HCT116 (cell line): ENCODE measurements around the gene BAIAP2. TPM values are rescaled to one million over a fixed set of nuclear protein-coding genes. Genes with fewer than 3 reads are reported as not detected.

ENCODE experiments used
- ATAC-seq: fragments of 200-7000 bp; cut with Tn5 transposase; 2 replicates; pipeline ENCODE4 v1.9.1; 2020; ENCODE audit warnings: mild to moderate bottlenecking, moderate library complexity
- BruUV-seq: library from RNA; stranded (reverse); fragments of 400-500 nt; replicated peaks from 2 replicates; lab custom pipeline; 2021; lab: Mats Ljungman, UMichigan
- CTCF ChIA-PET: fragments of 300-600 bp; sonication (Branson Sonifier 250); formaldehyde crosslinking; loops from one replicate; lab custom pipeline; 2021; ENCODE audit warnings: antibody characterized with exemption; lab: Charles Lee
- POLR2A ChIA-PET: fragments of 300-600, 350-600 bp; sonication (Branson Sonifier 250); formaldehyde crosslinking; loops from one replicate; lab custom pipeline; 2021; ENCODE audit warnings: antibody characterized with exemption; lab: Charles Lee
- RAD21 ChIA-PET, 2 experiments: fragments of 300-600 bp; sonication (Branson Sonifier 250); formaldehyde crosslinking; loops; one replicate each; lab custom pipeline; 2023; ENCODE audit warnings: low total read pairs in 2 of 2; ENCODE audit not compliant: uncharacterized antibody in 2 of 2, unreplicated experiment in 2 of 2, low non-redundant PET in 1 of 2; lab: Charles Lee
- DNase-seq: peaks from one replicate; pipeline ENCODE4 v3.0.0-alpha.2; 2010; ENCODE audit warnings: low read depth, low spot score
- H2AFZ ChIP-seq: fragments of 200-600 bp; shearing (Covaris generic), sonication (generic); 2 replicates; pipeline ENCODE4 v1.6.1; 2017; ENCODE audit warnings: low read depth, mixed run types, mixed read lengths, antibody characterized with exemption, low read length; ENCODE audit not compliant: poor library complexity, severe bottlenecking
- H3K27ac ChIP-seq: 2 replicates; pipeline ENCODE4 v1.5.1; 2012; ENCODE audit warnings: low read depth, low read length
- H3K27me3 ChIP-seq: fragments of 200-600 bp; sonication (generic); 2 replicates; pipeline ENCODE4 v1.6.1; 2016; ENCODE audit warnings: mixed run types, low read length, mixed read lengths; ENCODE audit not compliant: insufficient read depth
- H3K36me3 ChIP-seq, 2 experiments: fragments of 200-500 bp in 1 of 2; fragments of 200-600 bp in 1 of 2; sonication (Bioruptor generic) in 1 of 2; sonication (generic) in 1 of 2; 2 replicates each; pipeline versions ENCODE4 v1.5.1 to v1.6.1; 2014 to 2016; ENCODE audit warnings: low read length in 2 of 2, inconsistent platforms in 1 of 2, mixed read lengths in 1 of 2, mixed run types in 1 of 2; ENCODE audit not compliant: insufficient read depth in 2 of 2, control insufficient read depth in 1 of 2
- H3K4me1 ChIP-seq, 2 experiments: fragments of 200-600 bp in 1 of 2; sonication (generic) in 1 of 2; 2 replicates each; pipeline versions ENCODE4 v1.5.1 to v1.6.1; 2012 to 2017; ENCODE audit warnings: low read length in 2 of 2, inconsistent platforms in 1 of 2, mild to moderate bottlenecking in 1 of 2, mixed read lengths in 1 of 2, mixed run types in 1 of 2, moderate library complexity in 1 of 2; ENCODE audit not compliant: insufficient read depth in 2 of 2, control insufficient read depth in 1 of 2
- H3K4me2 ChIP-seq: fragments of 200-600 bp; sonication (generic); 2 replicates; pipeline ENCODE4 v1.6.1; 2017; ENCODE audit warnings: mixed run types, low read length, mixed read lengths
- H3K4me3 ChIP-seq, 2 experiments: fragments of 200-600 bp in 1 of 2; sonication (generic) in 1 of 2; replicated peaks in 1 of 2; 2 replicates each; pipeline ENCODE4 v1.5.1; 2011 to 2016; ENCODE audit warnings: low read length in 2 of 2, control low read depth in 1 of 2, low read depth in 1 of 2, mild to moderate bottlenecking in 1 of 2, mixed read lengths in 1 of 2, mixed run types in 1 of 2
- H3K79me2 ChIP-seq: fragments of 200-600 bp; sonication (generic); 2 replicates; pipeline ENCODE4 v1.6.1; 2017; ENCODE audit warnings: mild to moderate bottlenecking, mixed run types, low read length, moderate library complexity, mixed read lengths; ENCODE audit not compliant: insufficient read depth
- H3K9ac ChIP-seq: fragments of 200-600 bp; sonication (generic); 2 replicates; pipeline ENCODE4 v1.6.1; 2016; ENCODE audit warnings: low read length, mixed read lengths
- H3K9me2 ChIP-seq: fragments of 200-600 bp; sonication (generic), shearing (Covaris generic); 2 replicates; pipeline ENCODE4 v1.6.1; 2017; ENCODE audit warnings: mixed run types, mild to moderate bottlenecking, moderate library complexity; ENCODE audit not compliant: insufficient read depth
- H3K9me3 ChIP-seq, 2 experiments: fragments of 200-500 bp in 1 of 2; fragments of 200-600 bp in 1 of 2; sonication (Bioruptor generic) in 1 of 2; sonication (generic) in 1 of 2; 2 replicates each; pipeline ENCODE4 v1.6.1; 2014 to 2017; ENCODE audit warnings: low read length in 2 of 2, mixed read lengths in 2 of 2, inconsistent platforms in 1 of 2, low read depth in 1 of 2, mild to moderate bottlenecking in 1 of 2, mixed run types in 1 of 2, moderate library complexity in 1 of 2; ENCODE audit not compliant: control insufficient read depth in 1 of 2, insufficient read depth in 1 of 2
- H4K20me1 ChIP-seq: fragments of 200-600 bp; sonication (generic), shearing (Covaris generic); 2 replicates; pipeline ENCODE4 v1.6.1; 2017; ENCODE audit warnings: mixed run types, mild to moderate bottlenecking, moderate library complexity; ENCODE audit not compliant: insufficient read depth
- CBX3 ChIP-seq: IDR thresholded peaks from 2 replicates; pipeline ENCODE4 v1.6.1; 2012; ENCODE audit warnings: low read depth
- CEBPB ChIP-seq: IDR thresholded peaks from 2 replicates; pipeline ENCODE4 v1.6.1; 2012; ENCODE audit warnings: low read depth
- FOSL1 ChIP-seq: IDR thresholded peaks from 2 replicates; pipeline ENCODE4 v1.6.1; 2012; ENCODE audit warnings: low read depth
- ZFX ChIP-seq: fragments of 450-650 bp; IDR thresholded peaks from 2 replicates; pipeline ENCODE4 v1.6.1; 2017
- intact Hi-C: fragments of 100-400 bp; cut with micrococcal nuclease; formaldehyde crosslinking; loops from 2 replicates; pipeline ENCODE4 v1.10.0; 2022
- total RNA-seq: library from RNA; stranded (reverse); gene quantifications from one replicate; pipeline ENCODE4 v1.2.1, GENCODE V29; 2021; ENCODE audit not compliant: unreplicated experiment
- TF ChIP-seq, protein P1 (sequence below), 3 experiments: fragments of 200-600 bp in 1 of 3; sonication (generic) in 1 of 3; IDR thresholded peaks in 2 of 3; conservative IDR thresholded peaks in 1 of 3; 2 replicates each; pipeline ENCODE4 v1.5.1; 2012 to 2017; ENCODE audit warnings: low read depth in 2 of 3, low read length in 2 of 3, antibody characterized with exemption in 1 of 3, borderline replicate concordance in 1 of 3, control low read depth in 1 of 3, mild to moderate bottlenecking in 1 of 3, mixed read lengths in 1 of 3, mixed run types in 1 of 3, moderate library complexity in 1 of 3; ENCODE audit not compliant: insufficient read depth in 1 of 3

BAIAP2 gene
- total RNA-seq, 1 experiment from 2014 or later: 105 TPM

DNA sequence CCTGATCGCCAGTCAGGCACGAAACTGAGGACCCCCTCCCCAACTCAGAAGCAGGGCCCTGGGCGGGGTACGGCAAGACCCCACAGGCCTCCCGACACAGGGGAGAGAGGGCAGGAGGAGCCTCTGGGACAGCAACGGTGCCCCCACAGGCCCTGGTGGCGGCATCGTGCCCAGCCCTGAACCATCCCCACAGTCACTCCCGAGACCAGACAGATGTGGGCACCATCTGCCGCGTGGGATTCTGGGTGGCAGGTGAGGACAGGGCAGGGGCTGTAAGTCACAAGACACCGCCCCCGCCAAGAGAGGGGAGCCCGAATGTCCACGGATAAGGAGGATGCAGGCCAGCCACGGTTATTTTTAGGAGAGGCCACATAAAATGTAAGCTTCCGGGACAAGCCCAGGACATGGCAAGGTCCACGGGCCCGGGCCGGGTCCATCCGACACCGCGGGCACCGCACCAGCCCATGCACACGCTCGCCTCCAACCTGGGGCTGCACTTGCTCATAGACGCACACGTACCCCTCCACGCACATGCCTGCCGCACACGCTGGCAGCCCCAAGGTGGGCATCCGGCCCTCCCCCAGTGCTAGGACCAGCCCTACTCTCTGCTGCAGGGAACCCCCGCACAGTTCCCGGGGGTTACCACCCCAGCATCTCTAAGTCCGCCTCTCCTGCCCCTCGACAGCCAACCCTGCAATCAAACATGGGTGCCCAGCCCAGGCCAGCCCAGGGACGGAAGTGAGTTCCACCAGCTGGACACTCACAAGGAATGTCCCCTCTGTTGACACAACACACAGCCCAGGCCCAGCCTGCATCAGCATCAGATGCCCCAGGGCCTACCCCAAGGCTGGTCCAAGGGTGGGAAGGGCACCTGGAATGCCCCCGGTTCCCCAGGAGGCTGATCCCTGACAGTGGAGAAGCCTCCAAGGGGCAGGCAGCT is 122.2 kb downstream of the BAIAP2 start:
- CTCF ChIA-PET: no interaction called here
- Histone ChIP-seq H2AFZ (no peak overlapping the region), H3K36me3 (no peaks in the 10 kb centered on the region), H3K9ac (no peak overlapping the region), H3K4me3 (no peak overlapping the region), H3K4me2 (no peak overlapping the region), H3K9me3 (no peaks in the 10 kb centered on the region), H3K27me3 (no peaks in the 10 kb centered on the region), H3K27ac (no peak overlapping the region), H3K9me2 (no peaks in the 10 kb centered on the region), H3K79me2 (no peaks in the 10 kb centered on the region), H3K4me1 (peaks cover 0 to 5% of the 10 kb centered on the region in 2 experiments; a peak in 1 of 4 replicates), H4K20me1 (no peaks in the 10 kb centered on the region)
- intact Hi-C loops: no loop called here
- DNase-seq (no peak), ATAC-seq (no peak)
- RAD21 ChIA-PET: no interaction called here
- TF ChIP-seq CBX3 (no peak), ZFX (no peak), CEBPB (no peak), FOSL1 (no peak)
- TF ChIP-seq, protein P1, sequence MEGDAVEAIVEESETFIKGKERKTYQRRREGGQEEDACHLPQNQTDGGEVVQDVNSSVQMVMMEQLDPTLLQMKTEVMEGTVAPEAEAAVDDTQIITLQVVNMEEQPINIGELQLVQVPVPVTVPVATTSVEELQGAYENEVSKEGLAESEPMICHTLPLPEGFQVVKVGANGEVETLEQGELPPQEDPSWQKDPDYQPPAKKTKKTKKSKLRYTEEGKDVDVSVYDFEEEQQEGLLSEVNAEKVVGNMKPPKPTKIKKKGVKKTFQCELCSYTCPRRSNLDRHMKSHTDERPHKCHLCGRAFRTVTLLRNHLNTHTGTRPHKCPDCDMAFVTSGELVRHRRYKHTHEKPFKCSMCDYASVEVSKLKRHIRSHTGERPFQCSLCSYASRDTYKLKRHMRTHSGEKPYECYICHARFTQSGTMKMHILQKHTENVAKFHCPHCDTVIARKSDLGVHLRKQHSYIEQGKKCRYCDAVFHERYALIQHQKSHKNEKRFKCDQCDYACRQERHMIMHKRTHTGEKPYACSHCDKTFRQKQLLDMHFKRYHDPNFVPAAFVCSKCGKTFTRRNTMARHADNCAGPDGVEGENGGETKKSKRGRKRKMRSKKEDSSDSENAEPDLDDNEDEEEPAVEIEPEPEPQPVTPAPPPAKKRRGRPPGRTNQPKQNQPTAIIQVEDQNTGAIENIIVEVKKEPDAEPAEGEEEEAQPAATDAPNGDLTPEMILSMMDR (IDR thresholded peaks at IDR 0.05 in 2 of 3, conservative IDR thresholded peaks at IDR 0.05 in 1 of 3; ENCODE audit: borderline replicate concordance in 1 of 3, insufficient read depth in 1 of 3, low read depth in 2 of 3, low read length in 2 of 3): no peak
- POLR2A ChIA-PET: no interaction called here
- no TSS peak for BruUV-seq
